ENCODE results near the gene TSTD1.

Gene TSTD1

DNA sequence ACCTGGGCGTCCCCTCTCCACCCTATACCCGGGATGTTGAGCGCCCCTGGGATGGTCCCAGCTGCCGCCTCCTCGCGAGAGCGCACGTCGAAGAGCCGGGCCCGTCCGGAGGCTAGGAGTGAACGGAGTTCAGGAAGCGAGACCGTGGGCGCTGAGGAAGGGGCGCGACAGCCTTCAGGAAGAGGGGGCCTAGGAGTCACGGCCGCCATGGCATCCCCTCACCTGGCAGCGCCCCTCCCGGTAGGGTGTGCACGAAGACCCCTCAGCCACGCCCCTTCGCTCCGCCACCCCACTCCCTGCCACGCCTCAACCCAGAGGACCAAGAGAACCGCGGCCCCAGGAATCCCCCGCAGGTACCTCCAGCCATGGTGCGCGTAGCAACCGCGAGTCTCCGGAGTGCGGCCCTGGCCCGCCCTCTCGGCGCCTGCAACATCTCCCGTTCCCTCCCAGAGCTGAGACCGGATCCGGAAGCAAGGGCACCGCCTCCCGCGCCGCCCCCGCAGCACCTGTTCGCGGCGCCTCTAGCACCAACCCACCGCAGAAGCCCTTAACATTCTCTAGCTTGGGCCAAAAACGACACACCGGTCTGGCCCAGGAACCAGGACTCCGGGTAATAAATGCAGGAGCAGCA is at the start of gene TSTD1:
TSS of gene TSTD1 (minus strand) at position 442 of the 631 bp plus-strand sequence. CDS start at position 367, 75 bp downstream.
- H3K9ac ChIP-seq (ENCODE audit: insufficient read length, low read depth), result no peak within 1 kb of the TSS
- no peak within 1 kb of the TSS for H3K4me3 ChIP-seq (ENCODE audit: insufficient read length, low read depth)
- DNase-seq (ENCODE audit: low read depth, low spot score), result no peak
- H3K27me3 ChIP-seq (ENCODE audit: insufficient read depth, insufficient read length), result no peaks in the 10 kb centered on the region
- peaks cover 2% of the 10 kb centered on the region for H3K4me1 ChIP-seq (ENCODE audit: insufficient read depth, insufficient read length)
- TF ChIP-seq YY1 (IDR thresholded peaks at IDR 0.05; ENCODE audit: insufficient read depth, insufficient read length), result no peak
- no peak for TF ChIP-seq ZNF274 (IDR thresholded peaks at IDR 0.05; ENCODE audit: low read depth, low read length)
- no peak for TF ChIP-seq SUZ12 (IDR thresholded peaks at IDR 0.05; ENCODE audit: extremely low read depth, insufficient read depth, insufficient read length)
- peaks cover 61% of the 10 kb centered on the region for H3K36me3 ChIP-seq (ENCODE audit: insufficient read depth, insufficient read length, low read length)
- no peaks in the 10 kb centered on the region for H3K9me3 ChIP-seq (ENCODE audit: insufficient read depth, low read length)

DNA sequence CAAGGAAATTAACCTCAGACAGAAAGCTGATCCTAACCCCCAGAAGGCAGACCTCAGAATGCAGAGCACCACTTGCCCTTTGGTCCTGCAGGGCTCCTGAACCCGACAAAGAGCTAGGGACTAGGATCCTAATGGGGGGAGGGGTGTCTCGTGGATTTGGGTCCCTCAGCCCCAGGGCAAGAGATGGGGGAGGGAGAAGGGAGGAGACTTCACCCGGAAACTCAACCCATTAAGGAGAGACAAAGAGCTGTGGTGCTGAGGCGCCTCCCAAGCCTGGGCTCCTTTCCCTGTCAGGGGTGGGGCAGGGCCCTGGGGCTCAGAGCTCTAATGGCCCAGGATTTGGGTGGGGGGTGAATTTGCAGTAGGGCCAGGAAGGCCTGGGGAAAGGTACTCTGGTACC is 47.7 kb upstream of the TSTD1 start:
- no peak for TF ChIP-seq YY1 (IDR thresholded peaks at IDR 0.05; ENCODE audit: insufficient read depth, insufficient read length)
- no peak for TF ChIP-seq ZNF274 (IDR thresholded peaks at IDR 0.05; ENCODE audit: low read depth, low read length)
- TF ChIP-seq SUZ12 (IDR thresholded peaks at IDR 0.05; ENCODE audit: extremely low read depth, insufficient read depth, insufficient read length), result no peak
- DNase-seq (ENCODE audit: low read depth, low spot score), result peak; percentile 36
- H3K9me3 ChIP-seq (ENCODE audit: insufficient read depth, low read length), result no peaks in the 10 kb centered on the region
- no peak overlapping the region for H3K4me3 ChIP-seq (ENCODE audit: insufficient read length, low read depth)
- H3K9ac ChIP-seq (ENCODE audit: insufficient read length, low read depth), result no peak overlapping the region
- H3K27me3 ChIP-seq (ENCODE audit: insufficient read depth, insufficient read length), result no peaks in the 10 kb centered on the region
- no peaks in the 10 kb centered on the region for H3K36me3 ChIP-seq (ENCODE audit: insufficient read depth, insufficient read length, low read length)
- H3K4me1 ChIP-seq (ENCODE audit: insufficient read depth, insufficient read length), result peaks cover 43% of the 10 kb centered on the region

DNA sequence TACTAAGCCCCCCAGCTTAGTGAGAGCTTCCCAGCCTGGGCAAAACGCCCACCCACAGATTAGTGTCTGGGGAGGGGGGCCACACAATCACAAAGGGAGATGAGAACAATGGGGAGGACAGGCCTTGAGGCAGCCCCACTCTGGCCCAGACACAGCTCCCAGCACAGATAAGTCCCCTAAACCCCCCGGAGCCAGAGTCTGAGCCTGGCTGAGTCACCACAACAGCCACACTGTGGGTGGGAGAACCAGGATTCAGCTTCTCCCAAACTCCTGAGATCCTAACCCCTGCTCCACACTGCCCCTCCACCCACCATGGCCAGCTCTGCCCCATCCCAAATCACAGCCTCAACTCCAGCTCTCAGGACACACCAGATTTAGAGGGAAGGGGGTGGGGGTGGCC is 46.4 kb upstream of the TSTD1 start:
- no peak for DNase-seq (ENCODE audit: low read depth, low spot score)
- no peaks in the 10 kb centered on the region for H3K36me3 ChIP-seq (ENCODE audit: insufficient read depth, insufficient read length, low read length)
- no peaks in the 10 kb centered on the region for H3K27me3 ChIP-seq (ENCODE audit: insufficient read depth, insufficient read length)
- peaks cover 47% of the 10 kb centered on the region for H3K4me1 ChIP-seq (ENCODE audit: insufficient read depth, insufficient read length)
- TF ChIP-seq YY1 (IDR thresholded peaks at IDR 0.05; ENCODE audit: insufficient read depth, insufficient read length) (no peak), ZNF274 (IDR thresholded peaks at IDR 0.05; ENCODE audit: low read depth, low read length) (no peak), SUZ12 (IDR thresholded peaks at IDR 0.05; ENCODE audit: extremely low read depth, insufficient read depth, insufficient read length) (no peak)
- H3K9me3 ChIP-seq (ENCODE audit: insufficient read depth, low read length), result no peaks in the 10 kb centered on the region
- H3K4me3 ChIP-seq (ENCODE audit: insufficient read length, low read depth), result no peak overlapping the region
- peak overlapping the region; percentile 58 for H3K9ac ChIP-seq (ENCODE audit: insufficient read length, low read depth)

- DNase-seq (ENCODE audit: low read depth, low spot score), result no peak
These were observed 45.8 kb upstream of the TSTD1 start for GRCh38 chr1:161084597-161084988.

DNA sequence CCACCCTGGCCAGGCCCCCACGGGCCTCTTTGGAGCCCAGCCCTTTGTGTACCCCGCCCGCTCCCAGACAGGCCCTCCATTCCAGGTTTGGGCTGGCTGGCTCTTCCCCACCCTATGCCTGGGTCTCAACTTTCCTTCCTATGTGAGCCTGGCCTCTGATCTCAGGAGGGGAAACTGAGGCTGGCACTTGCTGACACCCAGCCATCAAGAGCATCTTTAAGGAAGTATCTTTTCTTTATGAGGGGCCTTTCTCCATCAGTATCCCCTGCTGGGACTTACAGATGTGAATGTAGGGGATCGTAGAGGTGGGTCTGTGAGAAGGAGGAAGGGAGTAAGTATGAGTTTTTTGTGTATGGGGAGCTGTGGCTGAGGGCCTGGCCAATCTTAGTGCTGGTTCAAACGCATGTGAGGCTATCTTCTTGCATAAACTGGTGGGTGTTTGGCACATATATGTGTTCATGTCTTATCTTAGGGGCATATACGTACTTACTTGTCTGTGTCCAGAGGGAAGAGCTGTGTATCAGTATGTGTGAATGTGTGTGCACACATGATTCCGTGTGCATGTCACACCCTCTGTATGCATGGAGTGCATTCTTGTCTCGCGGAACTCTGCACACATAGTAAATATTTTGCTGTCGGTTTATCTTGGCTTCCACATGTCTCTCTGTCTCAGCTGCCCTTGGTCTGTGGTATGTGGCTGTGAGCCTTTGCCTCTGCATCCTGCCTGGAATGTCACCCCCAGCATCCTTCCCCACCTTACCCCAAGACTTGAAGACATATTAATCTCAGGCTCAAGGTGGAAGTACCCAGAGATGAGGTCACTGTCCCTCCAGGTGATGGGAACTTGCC is 45.2 kb upstream of the TSTD1 start:
- Histone ChIP-seq H3K36me3 (ENCODE audit: insufficient read depth, insufficient read length, low read length) (no peaks in the 10 kb centered on the region), H3K9ac (ENCODE audit: insufficient read length, low read depth) (peak overlapping the region; percentile 34), H3K27me3 (ENCODE audit: insufficient read depth, insufficient read length) (no peaks in the 10 kb centered on the region), H3K4me1 (ENCODE audit: insufficient read depth, insufficient read length) (peaks cover 47% of the 10 kb centered on the region), H3K4me3 (ENCODE audit: insufficient read length, low read depth) (no peak overlapping the region), H3K9me3 (ENCODE audit: insufficient read depth, low read length) (no peaks in the 10 kb centered on the region)
- TF ChIP-seq YY1 (IDR thresholded peaks at IDR 0.05; ENCODE audit: insufficient read depth, insufficient read length) (no peak), SUZ12 (IDR thresholded peaks at IDR 0.05; ENCODE audit: extremely low read depth, insufficient read depth, insufficient read length) (no peak), ZNF274 (IDR thresholded peaks at IDR 0.05; ENCODE audit: low read depth, low read length) (no peak)
- DNase-seq (ENCODE audit: low read depth, low spot score), result no peak

More at GRCh38 chr1:161084597-161084988, 45.8 kb upstream of the TSTD1 start:
- Histone ChIP-seq H3K27me3 (ENCODE audit: insufficient read depth, insufficient read length) (no peaks in the 10 kb centered on the region), H3K4me1 (ENCODE audit: insufficient read depth, insufficient read length) (peaks cover 51% of the 10 kb centered on the region), H3K36me3 (ENCODE audit: insufficient read depth, insufficient read length, low read length) (no peaks in the 10 kb centered on the region), H3K9me3 (ENCODE audit: insufficient read depth, low read length) (no peaks in the 10 kb centered on the region), H3K4me3 (ENCODE audit: insufficient read length, low read depth) (no peak overlapping the region), H3K9ac (ENCODE audit: insufficient read length, low read depth) (peak overlapping the region; percentile 58)
- TF ChIP-seq SUZ12 (IDR thresholded peaks at IDR 0.05; ENCODE audit: extremely low read depth, insufficient read depth, insufficient read length) (no peak), ZNF274 (IDR thresholded peaks at IDR 0.05; ENCODE audit: low read depth, low read length) (no peak), YY1 (IDR thresholded peaks at IDR 0.05; ENCODE audit: insufficient read depth, insufficient read length) (no peak)

DNA sequence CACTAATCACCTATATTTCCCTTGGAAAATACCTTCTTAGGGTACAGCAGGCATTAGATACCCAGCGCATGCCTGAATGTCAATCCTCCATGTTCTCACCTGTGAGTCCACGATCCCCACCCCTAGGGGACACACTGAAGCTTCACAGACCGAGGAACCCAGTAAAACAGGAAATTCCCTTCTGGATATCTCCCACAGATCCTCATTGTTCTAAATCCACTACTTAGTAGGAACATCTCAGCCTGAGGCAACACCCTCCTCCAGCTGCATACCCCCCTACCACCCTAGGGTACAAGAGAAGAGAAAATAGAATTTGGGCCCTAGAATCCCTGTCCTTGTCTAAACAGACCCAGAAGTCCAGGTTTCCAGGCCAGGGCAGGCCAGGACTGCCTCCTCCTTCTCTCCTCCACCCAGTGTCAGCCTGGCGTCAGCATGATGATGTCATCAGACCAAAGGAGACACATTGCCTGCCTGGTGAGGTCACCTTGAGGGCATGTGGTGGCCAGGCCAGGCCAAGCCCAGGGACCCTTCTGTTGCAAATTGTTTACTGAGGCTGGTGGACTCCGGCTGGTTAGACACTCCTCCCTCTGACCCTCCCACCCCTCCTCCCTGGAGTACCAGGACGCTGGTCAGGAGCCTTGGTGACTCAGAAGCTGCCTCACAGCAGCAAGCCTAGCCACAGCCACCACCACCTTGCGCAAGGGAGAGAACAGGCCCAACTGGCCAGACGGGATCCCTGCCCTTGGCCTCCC is 44.4 kb upstream of the TSTD1 start:
- peaks cover 44% of the 10 kb centered on the region for H3K4me1 ChIP-seq (ENCODE audit: insufficient read depth, insufficient read length)
- H3K4me3 ChIP-seq (ENCODE audit: insufficient read length, low read depth), result no peak overlapping the region
- no peaks in the 10 kb centered on the region for H3K27me3 ChIP-seq (ENCODE audit: insufficient read depth, insufficient read length)
- H3K36me3 ChIP-seq (ENCODE audit: insufficient read depth, insufficient read length, low read length), result no peaks in the 10 kb centered on the region
- DNase-seq (ENCODE audit: low read depth, low spot score), result no peak
- no peak overlapping the region for H3K9ac ChIP-seq (ENCODE audit: insufficient read length, low read depth)
- no peaks in the 10 kb centered on the region for H3K9me3 ChIP-seq (ENCODE audit: insufficient read depth, low read length)
- TF ChIP-seq YY1 (IDR thresholded peaks at IDR 0.05; ENCODE audit: insufficient read depth, insufficient read length), result no peak
- no peak for TF ChIP-seq SUZ12 (IDR thresholded peaks at IDR 0.05; ENCODE audit: extremely low read depth, insufficient read depth, insufficient read length)
- no peak for TF ChIP-seq ZNF274 (IDR thresholded peaks at IDR 0.05; ENCODE audit: low read depth, low read length)
